GM19099 (cell line): ENCODE measurements around the gene SNX5.

Source experiments
- POLR2A ChIP-seq: IDR thresholded peaks from 3 replicates; pipeline ENCODE4 v1.6.1; 2011; ENCODE audit warnings: low read depth; ENCODE audit not compliant: insufficient read length; ENCODE audit errors: extremely low read depth

The SNX5 gene

GRCh38 chr20:17968366-17969277 lies at the start of gene SNX5, which contains the start of gene MGME1:
SNX5 (minus strand) TSS chr20:17968794; CDS start chr20:17968425, 369 bp downstream.
MGME1 (plus strand) TSS chr20:17969018; CDS start chr20:17969860, 842 bp downstream.
- peak; percentile 96 for TF ChIP-seq POLR2A

- no peak for TF ChIP-seq POLR2A
Measured at GRCh38 chr20:18018100-18018499, 49.5 kb upstream of the SNX5 start.

- TF ChIP-seq POLR2A = no peak
Measured at GRCh38 chr20:18016772-18017171, 48.2 kb upstream of the SNX5 start.

GRCh38 chr20:18014411-18014810 lies 45.8 kb upstream of the SNX5 start:
- TF ChIP-seq POLR2A = no peak

- TF ChIP-seq POLR2A = no peak
Measured at GRCh38 chr20:18012901-18013300, 44.3 kb upstream of the SNX5 start.

- TF ChIP-seq POLR2A = no peak
Measured at GRCh38 chr20:18011951-18012645, 43.5 kb upstream of the SNX5 start.

GRCh38 chr20:18011482-18011881 lies 42.9 kb upstream of the SNX5 start:
- TF ChIP-seq POLR2A = no peak

- TF ChIP-seq POLR2A = no peak
Measured at GRCh38 chr20:18009116-18009515, 40.5 kb upstream of the SNX5 start.

GRCh38 chr20:18007534-18008292 lies 39.1 kb upstream of the SNX5 start:
- TF ChIP-seq POLR2A = no peak

- no peak for TF ChIP-seq POLR2A
Measured at GRCh38 chr20:18006684-18007083, 38.1 kb upstream of the SNX5 start.

- TF ChIP-seq POLR2A = no peak
Measured at GRCh38 chr20:18005990-18006364, 37.4 kb upstream of the SNX5 start.

GRCh38 chr20:18005170-18005989 lies 36.8 kb upstream of the SNX5 start:
- TF ChIP-seq POLR2A = peak; percentile 47

- TF ChIP-seq POLR2A = no peak
Measured at GRCh38 chr20:18004384-18005031, 35.9 kb upstream of the SNX5 start.

- TF ChIP-seq POLR2A = no peak
Measured at GRCh38 chr20:18003897-18004296, 35.3 kb upstream of the SNX5 start.
